Tibial nerve (tissue), 4 donors: ENCODE data around the gene VSTM2B. TPM values are rescaled to one million over a fixed set of nuclear protein-coding genes. Genes with fewer than 3 reads are reported as not detected.

ENCODE experiments used
- DNase-seq, 2 donors: peaks; one replicate each; pipeline ENCODE4 v3.0.0-alpha.2; 2019; ENCODE audit warnings: low spot score in 2 of 2
- H3K27ac ChIP-seq, 4 donors: fragments of 200-600 bp; sonication (generic) in 3 of 4; one replicate each; pipeline ENCODE4 v1.5.1; 2017 to 2019; ENCODE audit warnings: mild to moderate bottlenecking in 1 of 4
- H3K27me3 ChIP-seq, 2 donors: fragments of 200-600 bp; sonication (generic) in 1 of 2; one replicate each; pipeline versions ENCODE4 v1.5.1 to v1.6.0; 2017 to 2019
- H3K36me3 ChIP-seq, 3 donors: fragments of 200-600 bp; sonication (generic); one replicate each; pipeline ENCODE4 v1.5.1; 2018 to 2019
- H3K4me1 ChIP-seq, 4 donors: fragments of 200-600 bp; sonication (generic) in 3 of 4; one replicate each; pipeline ENCODE4 v1.5.1; 2017 to 2019
- H3K4me3 ChIP-seq, 4 donors: fragments of 200-600 bp; sonication (generic) in 3 of 4; one replicate each; pipeline ENCODE4 v1.5.1; 2017 to 2019; ENCODE audit warnings: mild to moderate bottlenecking in 1 of 4, moderate library complexity in 1 of 4
- H3K9me3 ChIP-seq, 4 donors: fragments of 200-600 bp; sonication (generic) in 3 of 4; one replicate each; pipeline ENCODE4 v1.5.1; 2017 to 2019
- CTCF ChIP-seq, 5 experiments: fragments of 200-600 bp in 3 of 5; fragments of 450-650 bp in 2 of 5; sonication (generic) in 3 of 5; IDR thresholded peaks; one replicate each; pipeline ENCODE4 v1.5.1; 2016 to 2019; ENCODE audit warnings: antibody characterized with exemption in 5 of 5, mild to moderate bottlenecking in 3 of 5, moderate library complexity in 2 of 5
- EP300 ChIP-seq, 2 donors: sonication (generic); formaldehyde crosslinking; IDR thresholded peaks; one replicate each; pipeline ENCODE4 v1.6.1; 2017; ENCODE audit warnings: antibody characterized with exemption in 2 of 2, mild to moderate bottlenecking in 1 of 2
- POLR2A ChIP-seq, 2 donors: fragments of 450-650 bp; IDR thresholded peaks; one replicate each; pipeline ENCODE4 v1.6.1; 2017; ENCODE audit warnings: antibody characterized with exemption in 2 of 2, mild to moderate bottlenecking in 2 of 2, moderate library complexity in 2 of 2
- WGBS, 2 donors: methylation state at CpG; one replicate each; pipeline ENCODE4 v1.1.5; 2018; 5-methylcytosine and 5-hydroxymethylcytosine counted together
- total RNA-seq, 4 donors: library from RNA; depleted of rRNA; stranded (reverse); fragments of >200 nt; gene quantifications; one replicate each; pipeline ENCODE4 v1.1.0, GENCODE V29; 2016

VSTM2B gene
- total RNA-seq, 4 donors from 2014 or later = not detected

GRCh38 chr19:29538651-29539050 lies 12.9 kb downstream of the VSTM2B start:
- Histone ChIP-seq H3K27ac (no peak overlapping the region), H3K4me3 (no peak overlapping the region), H3K27me3 (peaks cover 0 to 5% of the 10 kb centered on the region in 2 donors), H3K9me3 (no peaks in the 10 kb centered on the region), H3K4me1 (no peaks in the 10 kb centered on the region), H3K36me3 (no peaks in the 10 kb centered on the region)
- WGBS, 2 donors = 57 to 58% methylated on average over 3 of the region's 3 CpGs
- DNase-seq = no peak
- TF ChIP-seq EP300 (IDR thresholded peaks at IDR 0.05) = no peak
- no peak for TF ChIP-seq POLR2A (IDR thresholded peaks at IDR 0.05)
- no peak for TF ChIP-seq CTCF (IDR thresholded peaks at IDR 0.05)

- no peak for TF ChIP-seq CTCF (IDR thresholded peaks at IDR 0.05)
- no peak for TF ChIP-seq EP300 (IDR thresholded peaks at IDR 0.05)
- no peak for TF ChIP-seq POLR2A (IDR thresholded peaks at IDR 0.05)
- H3K27me3 ChIP-seq = peaks cover 0 to 5% of the 10 kb centered on the region in 2 donors
- H3K27ac ChIP-seq = no peak overlapping the region
- no peaks in the 10 kb centered on the region for H3K4me1 ChIP-seq
- H3K4me3 ChIP-seq = no peak overlapping the region
- WGBS, 2 donors = 83 to 85% methylated on average over 9 of the region's 9 CpGs
- H3K9me3 ChIP-seq = no peaks in the 10 kb centered on the region
- H3K36me3 ChIP-seq = no peaks in the 10 kb centered on the region
- peak in 1 of 2 donors; percentile 5 for DNase-seq
These were observed 13.3 kb downstream of the VSTM2B start for GRCh38 chr19:29539131-29539530.

- Histone ChIP-seq H3K36me3 (no peaks in the 10 kb centered on the region), H3K9me3 (no peaks in the 10 kb centered on the region), H3K4me3 (no peak overlapping the region), H3K4me1 (no peaks in the 10 kb centered on the region), H3K27ac (no peak overlapping the region), H3K27me3 (peaks cover 0 to 5% of the 10 kb centered on the region in 2 donors)
- no peak for DNase-seq
- WGBS, 2 donors = 21 to 24% methylated on average over 5 to 6 of the region's 6 CpGs
- no peak for TF ChIP-seq POLR2A (IDR thresholded peaks at IDR 0.05)
- no peak for TF ChIP-seq CTCF (IDR thresholded peaks at IDR 0.05)
- TF ChIP-seq EP300 (IDR thresholded peaks at IDR 0.05) = no peak
These were observed 13.9 kb downstream of the VSTM2B start for GRCh38 chr19:29539670-29540069.

GRCh38 chr19:29540114-29540513 lies 14.3 kb downstream of the VSTM2B start:
- Histone ChIP-seq H3K4me3 (no peak overlapping the region), H3K4me1 (no peaks in the 10 kb centered on the region), H3K27me3 (peaks cover 0 to 5% of the 10 kb centered on the region in 2 donors), H3K36me3 (no peaks in the 10 kb centered on the region), H3K9me3 (peaks cover 0 to 3% (median 0%) of the 10 kb centered on the region in 4 donors), H3K27ac (no peak overlapping the region)
- 20 to 46% methylated on average over 1 of the region's 1 CpG for WGBS, 2 donors
- no peak for TF ChIP-seq CTCF (IDR thresholded peaks at IDR 0.05)
- DNase-seq = peak in 1 of 2 donors; percentile 1

GRCh38 chr19:29541473-29542253 lies 15.9 kb downstream of the VSTM2B start:
- Histone ChIP-seq H3K4me3 (no peak overlapping the region), H3K27me3 (peaks cover 0 to 5% of the 10 kb centered on the region in 2 donors), H3K4me1 (no peaks in the 10 kb centered on the region), H3K27ac (no peak overlapping the region), H3K36me3 (no peaks in the 10 kb centered on the region), H3K9me3 (peaks cover 0 to 9% (median 0%) of the 10 kb centered on the region in 4 donors)
- 82 to 90% methylated on average over 3 of the region's 3 CpGs for WGBS, 2 donors
- TF ChIP-seq EP300 (IDR thresholded peaks at IDR 0.05) (no peak), CTCF (IDR thresholded peaks at IDR 0.05) (no peak), POLR2A (IDR thresholded peaks at IDR 0.05) (no peak)
- DNase-seq = no peak
